B cell (primary cell): ENCODE measurements around the gene ALS2CL. TPM values are rescaled to one million over a fixed set of nuclear protein-coding genes. Genes with fewer than 3 reads are reported as not detected.

ENCODE experiments used
- ATAC-seq: fragments of 200-7000 bp; cut with Tn5 transposase; one replicate; pipeline ENCODE4 v1.10.0; 2021; ENCODE audit warnings: low read depth, mild to moderate bottlenecking, moderate number of reproducible peaks, moderate library complexity
- CTCF ChIA-PET: fragments of 350-600 bp; sonication (Branson Sonifier 250); formaldehyde crosslinking; loops from one replicate; lab custom pipeline; 2021; ENCODE audit warnings: antibody characterized with exemption, inconsistent platforms; lab: Charles Lee
- POLR2A ChIA-PET: fragments of 350-600 bp; sonication (Branson Sonifier 250); formaldehyde crosslinking; loops from one replicate; lab custom pipeline; 2021; ENCODE audit warnings: antibody characterized with exemption; lab: Charles Lee
- DNase-seq: peaks from one replicate; pipeline ENCODE4 v3.0.0; 2013
- H2AFZ ChIP-seq: 2 replicates; pipeline ENCODE4 v1.6.1; 2012; ENCODE audit warnings: mild to moderate bottlenecking, low read depth, low read length; ENCODE audit not compliant: insufficient read depth, poor library complexity, severe bottlenecking
- H3K27ac ChIP-seq, 2 donors: 1 replicate in 1 of 2; 2 replicates in 1 of 2; pipeline ENCODE4 v1.5.1; 2012 to 2013; ENCODE audit warnings: low read length in 2 of 2, mild to moderate bottlenecking in 2 of 2, moderate library complexity in 1 of 2
- H3K27me3 ChIP-seq, 4 experiments: fragments of 200-600 bp in 1 of 4; sonication (generic) in 1 of 4; replicated peaks in 1 of 4; 1 replicate in 2 of 4; 2 replicates in 2 of 4; pipeline versions ENCODE4 v1.6.1 to v1.7.0; 2013 to 2016; ENCODE audit warnings: low read length in 3 of 4, mild to moderate bottlenecking in 2 of 4, mixed read lengths in 1 of 4, moderate library complexity in 1 of 4; ENCODE audit not compliant: insufficient read depth in 4 of 4, control insufficient read depth in 3 of 4; ENCODE audit errors: control extremely low read depth in 1 of 4
- H3K36me3 ChIP-seq, 2 experiments: replicated peaks in 1 of 2; 1 replicate in 1 of 2; 2 replicates in 1 of 2; pipeline versions ENCODE4 v1.6.1 to v1.7.1; 2013; ENCODE audit warnings: low read length in 1 of 2; ENCODE audit not compliant: insufficient read depth in 2 of 2, control insufficient read depth in 1 of 2; ENCODE audit errors: control extremely low read depth in 1 of 2, extremely low read depth in 1 of 2
- H3K4me1 ChIP-seq, 2 donors: fragments of 200-600 bp in 1 of 2; sonication (generic) in 1 of 2; 1 replicate in 1 of 2; 2 replicates in 1 of 2; pipeline versions ENCODE4 v1.5.1 to v1.6.1; 2013 to 2017; ENCODE audit warnings: low read length in 2 of 2; ENCODE audit not compliant: control insufficient read depth in 2 of 2, insufficient read depth in 2 of 2
- H3K4me2 ChIP-seq: replicated peaks from 2 replicates; pipeline ENCODE3; 2012; ENCODE audit warnings: mild to moderate bottlenecking, low read depth, low read length; ENCODE audit not compliant: poor library complexity, severe bottlenecking
- H3K4me3 ChIP-seq, 5 experiments: fragments of 200-600 bp in 1 of 5; sonication (generic) in 1 of 5; 1 replicate in 3 of 5; 2 replicates in 2 of 5; pipeline versions ENCODE4 v1.5.1 to v1.7.0; 2011 to 2016; ENCODE audit warnings: low read length in 4 of 5, mild to moderate bottlenecking in 4 of 5, low read depth in 2 of 5, control low read depth in 1 of 5, moderate library complexity in 1 of 5; ENCODE audit not compliant: insufficient read depth in 1 of 5; ENCODE audit errors: control extremely low read depth in 1 of 5, extremely low read depth in 1 of 5
- H3K79me2 ChIP-seq: fragments of 200-600 bp; sonication (generic); one replicate; pipeline ENCODE4 v1.6.0; 2016; ENCODE audit warnings: low read length; ENCODE audit not compliant: control insufficient read depth, insufficient read depth
- H3K9ac ChIP-seq: fragments of 200-600 bp; sonication (generic); 2 replicates; pipeline ENCODE4 v1.6.1; 2017; ENCODE audit warnings: mild to moderate bottlenecking, low read length, moderate library complexity
- H3K9me3 ChIP-seq, 3 donors: one replicate each; pipeline versions ENCODE4 v1.6.1 to v1.7.1; 2013; ENCODE audit warnings: low read length in 2 of 3; ENCODE audit not compliant: control insufficient read depth in 2 of 3, insufficient read depth in 1 of 3; ENCODE audit errors: control extremely low read depth in 1 of 3
- H4K20me1 ChIP-seq: 2 replicates; pipeline ENCODE4 v1.6.0; 2012; ENCODE audit warnings: mild to moderate bottlenecking, low read length; ENCODE audit not compliant: insufficient read depth, control insufficient read depth, poor library complexity, severe bottlenecking
- H3K27ac Mint-ChIP-seq: one replicate; pipeline ENCODE4 v1.8.0; 2021; ENCODE audit warnings: mixed read lengths
- H3K27me3 Mint-ChIP-seq: one replicate; pipeline ENCODE4 v1.8.0; 2021; ENCODE audit warnings: mixed read lengths
- H3K4me1 Mint-ChIP-seq: one replicate; pipeline ENCODE4 v1.8.0; 2021; ENCODE audit warnings: mixed read lengths
- H3K4me3 Mint-ChIP-seq: one replicate; pipeline ENCODE4 v1.8.0; 2021; ENCODE audit warnings: mixed read lengths
- H3K9me3 Mint-ChIP-seq: one replicate; pipeline ENCODE4 v1.8.0; 2022; ENCODE audit warnings: mixed read lengths; ENCODE audit not compliant: insufficient read depth
- EZH2 ChIP-seq: IDR thresholded peaks from 2 replicates; pipeline ENCODE4 v1.6.1; 2012; ENCODE audit warnings: borderline replicate concordance, low read depth, mild to moderate bottlenecking, moderate library complexity, low read length; ENCODE audit not compliant: insufficient read depth, poor library complexity, severe bottlenecking
- whole genome bisulfite sequencing: methylation state at CpG from one replicate; pipeline ENCODE4 v1.1.5; 2013; ENCODE audit warnings: missing lambda C conversion rate; ENCODE audit not compliant: insufficient coverage; 5-methylcytosine and 5-hydroxymethylcytosine counted together
- intact Hi-C: fragments of 100-400 bp; cut with micrococcal nuclease; formaldehyde crosslinking; loops from one replicate; pipeline ENCODE4 v1.10.0; 2022
- polyA plus RNA-seq: library from polyadenylated mRNA; depleted of rRNA; stranded (reverse); fragments of >200 nt; gene quantifications from 2 replicates; pipeline ENCODE4 v1.2.3, GENCODE V29; 2012
- total RNA-seq, 2 donors: library from RNA; stranded (reverse); fragments of 120-200 nt in 1 of 2; gene quantifications; 1 replicate in 1 of 2; 2 replicates in 1 of 2; pipeline versions ENCODE4 v1.2.3 to v1.2.4, GENCODE V29; 2013 to 2022
- TF ChIP-seq, protein P1 (sequence below): fragments of 200-600 bp; IDR thresholded peaks from one replicate; pipeline ENCODE4 v1.8.0; 2022; ENCODE audit warnings: antibody characterized with exemption, mild to moderate bottlenecking

Gene ALS2CL
- total and polyA plus RNA-seq, 2 donors (not counting 1 experiment from before 2014, with no cell fraction given) = 0.22 to 0.30 TPM

DNA sequence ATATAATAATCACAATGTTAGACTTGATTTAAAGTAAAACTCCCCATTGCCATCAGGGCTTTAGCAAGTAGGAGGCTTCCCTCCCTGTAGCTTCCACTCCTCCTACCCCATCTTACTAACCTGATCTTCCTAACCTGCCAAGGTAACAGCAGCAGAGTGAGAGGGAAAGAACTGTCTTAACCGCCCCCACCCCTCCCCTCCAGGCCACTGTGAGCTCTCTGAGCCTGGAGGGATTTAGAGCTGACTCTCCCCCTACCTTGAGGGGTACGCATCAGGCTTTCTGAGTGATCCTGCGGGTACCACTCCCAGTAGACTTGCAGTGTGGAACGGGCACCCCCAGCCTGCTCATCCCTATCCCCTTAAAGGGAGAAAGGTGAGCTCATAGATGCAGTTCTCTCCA is 35.6 kb upstream of the ALS2CL start:
- no peak for TF ChIP-seq EZH2
- TF ChIP-seq, protein P1, sequence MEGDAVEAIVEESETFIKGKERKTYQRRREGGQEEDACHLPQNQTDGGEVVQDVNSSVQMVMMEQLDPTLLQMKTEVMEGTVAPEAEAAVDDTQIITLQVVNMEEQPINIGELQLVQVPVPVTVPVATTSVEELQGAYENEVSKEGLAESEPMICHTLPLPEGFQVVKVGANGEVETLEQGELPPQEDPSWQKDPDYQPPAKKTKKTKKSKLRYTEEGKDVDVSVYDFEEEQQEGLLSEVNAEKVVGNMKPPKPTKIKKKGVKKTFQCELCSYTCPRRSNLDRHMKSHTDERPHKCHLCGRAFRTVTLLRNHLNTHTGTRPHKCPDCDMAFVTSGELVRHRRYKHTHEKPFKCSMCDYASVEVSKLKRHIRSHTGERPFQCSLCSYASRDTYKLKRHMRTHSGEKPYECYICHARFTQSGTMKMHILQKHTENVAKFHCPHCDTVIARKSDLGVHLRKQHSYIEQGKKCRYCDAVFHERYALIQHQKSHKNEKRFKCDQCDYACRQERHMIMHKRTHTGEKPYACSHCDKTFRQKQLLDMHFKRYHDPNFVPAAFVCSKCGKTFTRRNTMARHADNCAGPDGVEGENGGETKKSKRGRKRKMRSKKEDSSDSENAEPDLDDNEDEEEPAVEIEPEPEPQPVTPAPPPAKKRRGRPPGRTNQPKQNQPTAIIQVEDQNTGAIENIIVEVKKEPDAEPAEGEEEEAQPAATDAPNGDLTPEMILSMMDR = no peak
- no peaks in the 10 kb centered on the region for H3K9me3 ChIP-seq
- ChIA-PET POLR2A (no interaction called here), CTCF (no interaction called here)
- peaks cover 25% of the 10 kb centered on the region for H3K27me3 Mint-ChIP-seq
- no peak overlapping the region for H3K27ac ChIP-seq
- no CpG with 5 or more reads among the region's 4 CpGs for WGBS
- no peak overlapping the region for H2AFZ ChIP-seq
- ATAC-seq (no peak), DNase-seq (no peak)
- H3K9ac ChIP-seq = no peak overlapping the region
- no peaks in the 10 kb centered on the region for H4K20me1 ChIP-seq
- H3K4me2 ChIP-seq = no peak overlapping the region
- H3K79me2 ChIP-seq = no peaks in the 10 kb centered on the region
- no peak overlapping the region for H3K4me3 ChIP-seq
- H3K36me3 ChIP-seq = no peaks in the 10 kb centered on the region
- no peak overlapping the region for H3K27ac Mint-ChIP-seq
- H3K4me3 Mint-ChIP-seq = no peak overlapping the region
- no peaks in the 10 kb centered on the region for H3K9me3 Mint-ChIP-seq
- no peaks in the 10 kb centered on the region for H3K4me1 Mint-ChIP-seq
- peaks cover 0 to 3% (median 2%) of the 10 kb centered on the region in 4 experiments for H3K27me3 ChIP-seq
- no peaks in the 10 kb centered on the region for H3K4me1 ChIP-seq
- intact Hi-C loops = no loop called here

- Histone ChIP-seq H3K4me1 (no peaks in the 10 kb centered on the region), H3K27me3 (peaks cover 0 to 3% (median 2%) of the 10 kb centered on the region in 4 experiments), H3K4me2 (no peak overlapping the region), H3K27ac (no peak overlapping the region), H3K79me2 (no peaks in the 10 kb centered on the region), H3K36me3 (no peaks in the 10 kb centered on the region), H2AFZ (no peak overlapping the region), H3K9ac (no peak overlapping the region), H3K4me3 (no peak overlapping the region), H3K9me3 (no peaks in the 10 kb centered on the region), H4K20me1 (no peaks in the 10 kb centered on the region)
- POLR2A ChIA-PET = no interaction called here
- WGBS = 100% methylated on average over 2 of the region's 6 CpGs
- Mint-ChIP-seq H3K4me3 (no peak overlapping the region), H3K27me3 (peaks cover 18% of the 10 kb centered on the region), H3K4me1 (no peaks in the 10 kb centered on the region), H3K27ac (no peak overlapping the region), H3K9me3 (no peaks in the 10 kb centered on the region)
- DNase-seq (no peak), ATAC-seq (no peak)
- intact Hi-C loops = no loop called here
- CTCF ChIA-PET = no interaction called here
- TF ChIP-seq, protein P1 = no peak
- TF ChIP-seq EZH2 = no peak
Observed at GRCh38 chr3:46725621-46726314, 32.3 kb upstream of the ALS2CL start.
